ENCODE data around the gene GSE1. TPM values are rescaled to one million over a fixed set of nuclear protein-coding genes. Genes with fewer than 3 reads are reported as not detected.

The GSE1 gene
- total and polyA plus RNA-seq, 2 of the 13 experiments (the other 11 are each of a cell fraction or from before 2014, with no cell fraction given): 16.1 to 31.2 TPM

DNA sequence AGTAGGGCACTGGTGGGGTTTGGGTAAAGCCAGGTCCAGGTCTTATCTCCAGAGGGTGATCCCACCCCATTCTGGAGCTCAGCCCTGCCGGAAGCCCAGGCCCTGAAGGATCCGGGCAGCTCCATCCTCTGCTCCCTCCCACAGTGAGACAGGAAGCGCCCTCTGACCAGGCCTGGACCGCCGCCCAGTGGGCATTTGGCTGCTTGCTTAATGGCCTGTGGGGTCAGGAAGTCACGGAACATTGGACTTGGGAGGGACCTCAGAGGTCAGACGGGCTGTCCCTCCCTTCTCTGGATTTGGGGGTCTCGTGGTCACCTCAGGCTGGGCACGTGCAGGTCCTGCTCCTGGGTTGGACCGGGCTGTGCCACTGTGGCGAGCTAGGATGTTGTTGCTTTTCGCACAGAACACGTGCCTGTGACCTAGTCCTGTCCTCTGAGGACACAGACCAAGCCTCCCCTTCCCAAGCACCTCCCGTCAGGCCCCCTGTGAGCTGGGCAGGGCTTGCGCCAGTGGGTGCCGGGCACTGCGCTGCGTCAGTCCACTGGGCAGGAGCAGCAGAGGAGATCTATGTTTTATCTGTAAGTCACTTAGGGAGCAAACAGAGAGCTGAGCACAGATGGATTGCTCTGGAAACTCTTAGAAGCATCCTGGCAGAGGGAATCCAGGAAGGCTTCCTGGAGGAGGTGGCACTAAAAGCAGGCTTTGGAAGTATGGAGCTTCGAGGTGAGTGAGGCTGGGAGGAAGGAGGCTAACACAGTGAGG is 49.4 kb upstream of the GSE1 start (continued):
- TF ChIP-seq, protein P1, sequence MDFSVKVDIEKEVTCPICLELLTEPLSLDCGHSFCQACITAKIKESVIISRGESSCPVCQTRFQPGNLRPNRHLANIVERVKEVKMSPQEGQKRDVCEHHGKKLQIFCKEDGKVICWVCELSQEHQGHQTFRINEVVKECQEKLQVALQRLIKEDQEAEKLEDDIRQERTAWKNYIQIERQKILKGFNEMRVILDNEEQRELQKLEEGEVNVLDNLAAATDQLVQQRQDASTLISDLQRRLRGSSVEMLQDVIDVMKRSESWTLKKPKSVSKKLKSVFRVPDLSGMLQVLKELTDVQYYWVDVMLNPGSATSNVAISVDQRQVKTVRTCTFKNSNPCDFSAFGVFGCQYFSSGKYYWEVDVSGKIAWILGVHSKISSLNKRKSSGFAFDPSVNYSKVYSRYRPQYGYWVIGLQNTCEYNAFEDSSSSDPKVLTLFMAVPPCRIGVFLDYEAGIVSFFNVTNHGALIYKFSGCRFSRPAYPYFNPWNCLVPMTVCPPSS (IDR thresholded peaks at IDR 0.05): no peak
- TF ChIP-seq MED13 (CRISPR knock-in tag; IDR thresholded peaks at IDR 0.05): no peak
- TF ChIP-seq U2AF1 (optimal IDR thresholded peaks at IDR 0.05; ENCODE audit: low read depth, low read length): no peak
- TF ChIP-seq, protein P2, sequence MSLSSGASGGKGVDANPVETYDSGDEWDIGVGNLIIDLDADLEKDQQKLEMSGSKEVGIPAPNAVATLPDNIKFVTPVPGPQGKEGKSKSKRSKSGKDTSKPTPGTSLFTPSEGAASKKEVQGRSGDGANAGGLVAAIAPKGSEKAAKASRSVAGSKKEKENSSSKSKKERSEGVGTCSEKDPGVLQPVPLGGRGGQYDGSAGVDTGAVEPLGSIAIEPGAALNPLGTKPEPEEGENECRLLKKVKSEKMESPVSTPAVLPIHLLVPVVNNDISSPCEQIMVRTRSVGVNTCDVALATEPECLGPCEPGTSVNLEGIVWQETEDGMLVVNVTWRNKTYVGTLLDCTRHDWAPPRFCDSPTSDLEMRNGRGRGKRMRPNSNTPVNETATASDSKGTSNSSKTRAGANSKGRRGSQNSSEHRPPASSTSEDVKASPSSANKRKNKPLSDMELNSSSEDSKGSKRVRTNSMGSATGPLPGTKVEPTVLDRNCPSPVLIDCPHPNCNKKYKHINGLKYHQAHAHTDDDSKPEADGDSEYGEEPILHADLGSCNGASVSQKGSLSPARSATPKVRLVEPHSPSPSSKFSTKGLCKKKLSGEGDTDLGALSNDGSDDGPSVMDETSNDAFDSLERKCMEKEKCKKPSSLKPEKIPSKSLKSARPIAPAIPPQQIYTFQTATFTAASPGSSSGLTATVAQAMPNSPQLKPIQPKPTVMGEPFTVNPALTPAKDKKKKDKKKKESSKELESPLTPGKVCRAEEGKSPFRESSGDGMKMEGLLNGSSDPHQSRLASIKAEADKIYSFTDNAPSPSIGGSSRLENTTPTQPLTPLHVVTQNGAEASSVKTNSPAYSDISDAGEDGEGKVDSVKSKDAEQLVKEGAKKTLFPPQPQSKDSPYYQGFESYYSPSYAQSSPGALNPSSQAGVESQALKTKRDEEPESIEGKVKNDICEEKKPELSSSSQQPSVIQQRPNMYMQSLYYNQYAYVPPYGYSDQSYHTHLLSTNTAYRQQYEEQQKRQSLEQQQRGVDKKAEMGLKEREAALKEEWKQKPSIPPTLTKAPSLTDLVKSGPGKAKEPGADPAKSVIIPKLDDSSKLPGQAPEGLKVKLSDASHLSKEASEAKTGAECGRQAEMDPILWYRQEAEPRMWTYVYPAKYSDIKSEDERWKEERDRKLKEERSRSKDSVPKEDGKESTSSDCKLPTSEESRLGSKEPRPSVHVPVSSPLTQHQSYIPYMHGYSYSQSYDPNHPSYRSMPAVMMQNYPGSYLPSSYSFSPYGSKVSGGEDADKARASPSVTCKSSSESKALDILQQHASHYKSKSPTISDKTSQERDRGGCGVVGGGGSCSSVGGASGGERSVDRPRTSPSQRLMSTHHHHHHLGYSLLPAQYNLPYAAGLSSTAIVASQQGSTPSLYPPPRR (CRISPR knock-in tag; IDR thresholded peaks at IDR 0.05; ENCODE audit: borderline replicate concordance): peak; percentile 88
- 0 out of 2 replicates have a peak, but pooled peaks have one; percentile 40 for TF ChIP-seq SIX1 (CRISPR knock-in tag; IDR thresholded peaks at IDR 0.05; ENCODE audit: borderline replicate concordance)
- no peak for TF ChIP-seq SETDB1 (CRISPR knock-in tag; IDR thresholded peaks at IDR 0.05; ENCODE audit: borderline replicate concordance)
- TF ChIP-seq ZNF546 (CRISPR knock-in tag; conservative IDR thresholded peaks at IDR 0.05): no peak
- TF ChIP-seq ZFY (CRISPR knock-in tag; IDR thresholded peaks at IDR 0.05): peak; percentile 52; the same call in 1 of the 2 replicates
- peak; percentile 72 for TF ChIP-seq PHF21A (CRISPR knock-in tag; IDR thresholded peaks at IDR 0.05)
- TF ChIP-seq ZNF329 (CRISPR knock-in tag; IDR thresholded peaks at IDR 0.05; ENCODE audit: low read depth): no peak
- no peak for TF ChIP-seq ZNF484 (CRISPR knock-in tag; IDR thresholded peaks at IDR 0.05; ENCODE audit: borderline replicate concordance, low read depth)
- peak; percentile 80 for TF ChIP-seq SPEN (CRISPR knock-in tag; IDR thresholded peaks at IDR 0.05; ENCODE audit: low read depth)
- peak; percentile 45; the same call in 1 of the 2 replicates for TF ChIP-seq MIER3 (CRISPR knock-in tag; IDR thresholded peaks at IDR 0.05; ENCODE audit: borderline replicate concordance)
- peak; percentile 48; the same call in 1 of the 2 replicates for TF ChIP-seq ZNF501 (CRISPR knock-in tag; IDR thresholded peaks at IDR 0.05)
- TF ChIP-seq, protein P3, sequence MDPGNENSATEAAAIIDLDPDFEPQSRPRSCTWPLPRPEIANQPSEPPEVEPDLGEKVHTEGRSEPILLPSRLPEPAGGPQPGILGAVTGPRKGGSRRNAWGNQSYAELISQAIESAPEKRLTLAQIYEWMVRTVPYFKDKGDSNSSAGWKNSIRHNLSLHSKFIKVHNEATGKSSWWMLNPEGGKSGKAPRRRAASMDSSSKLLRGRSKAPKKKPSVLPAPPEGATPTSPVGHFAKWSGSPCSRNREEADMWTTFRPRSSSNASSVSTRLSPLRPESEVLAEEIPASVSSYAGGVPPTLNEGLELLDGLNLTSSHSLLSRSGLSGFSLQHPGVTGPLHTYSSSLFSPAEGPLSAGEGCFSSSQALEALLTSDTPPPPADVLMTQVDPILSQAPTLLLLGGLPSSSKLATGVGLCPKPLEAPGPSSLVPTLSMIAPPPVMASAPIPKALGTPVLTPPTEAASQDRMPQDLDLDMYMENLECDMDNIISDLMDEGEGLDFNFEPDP (CRISPR knock-in tag; conservative IDR thresholded peaks at IDR 0.05): no peak
- no peak for TF ChIP-seq TMF1 (CRISPR knock-in tag; IDR thresholded peaks at IDR 0.05; ENCODE audit: low read depth)
- TF ChIP-seq RFX1 (IDR thresholded peaks at IDR 0.05): no peak
- no peak for TF ChIP-seq ZNF30 (CRISPR knock-in tag; IDR thresholded peaks at IDR 0.05)
- no peak for TF ChIP-seq KLF9 (CRISPR knock-in tag; IDR thresholded peaks at IDR 0.05; ENCODE audit: low read depth)
- peak; percentile 85; the same call in 1 of the 2 replicates for TF ChIP-seq SMAD1 (CRISPR knock-in tag; IDR thresholded peaks at IDR 0.05; ENCODE audit: borderline replicate concordance, low read depth)
- no peak for TF ChIP-seq AGO2 (optimal IDR thresholded peaks at IDR 0.05; ENCODE audit: low read depth, low read length)
- no peak for TF ChIP-seq GMEB2 (CRISPR knock-in tag; IDR thresholded peaks at IDR 0.05; ENCODE audit: low read depth)
